BJ (cell line): ENCODE data around the gene STEAP3. TPM values are rescaled to one million over a fixed set of nuclear protein-coding genes. Genes with fewer than 3 reads are reported as not detected.
A peak's percentile ranks its signal among the peaks of the same experiment; 100 is the strongest.

Experiments
- CTCF ChIA-PET: fragments of 350-600 bp; formaldehyde crosslinking; extraction: SDS; loops from one replicate; lab custom pipeline; 2021; ENCODE audit warnings: antibody characterized with exemption, inconsistent platforms; lab: Yijun Ruan, JAX
- POLR2A ChIA-PET: fragments of 300-600 bp; sonication (Branson Sonifier 250); formaldehyde crosslinking; extraction: SDS; loops from one replicate; lab custom pipeline; 2021; ENCODE audit warnings: antibody characterized with exemption; lab: Charles Lee
- DNase-seq: peaks from one replicate; pipeline ENCODE4 v3.0.0-alpha.2; 2011; ENCODE audit warnings: low read depth
- H3K27me3 ChIP-seq: 2 replicates; pipeline ENCODE4 v1.6.0; 2011; ENCODE audit warnings: low read length; ENCODE audit not compliant: control insufficient read depth, insufficient read depth
- H3K36me3 ChIP-seq: 2 replicates; pipeline ENCODE4 v1.5.1; 2011; ENCODE audit warnings: low read length; ENCODE audit not compliant: control insufficient read depth, insufficient read depth
- H3K4me3 ChIP-seq: 2 replicates; pipeline ENCODE4 v1.5.1; 2011; ENCODE audit warnings: low read depth, mild to moderate bottlenecking, control low read depth, low read length
- CTCF ChIP-seq: IDR thresholded peaks from 2 replicates; pipeline ENCODE4 v1.5.1; 2011; ENCODE audit warnings: low read depth, mild to moderate bottlenecking, control low read depth, inconsistent platforms, low read length, moderate library complexity; ENCODE audit not compliant: insufficient read depth
- polyA plus RNA-seq: library from polyadenylated mRNA; depleted of rRNA; stranded (reverse); fragments of >200 nt; gene quantifications from 2 replicates; pipeline ENCODE4 v1.2.3, GENCODE V29; 2011

Gene STEAP3
- polyA plus RNA-seq, 1 experiment = 13.9 TPM

- H3K27me3 ChIP-seq = no peaks in the 10 kb centered on the region; the same call in 1 of the 2 replicates
- H3K4me3 ChIP-seq = no peak overlapping the region
- CTCF ChIA-PET = interaction anchor here (0.7 to 4.3 kb wide), 4 partner anchors 9 to 66 kb away, joined by 3 to 21 read pairs (median 7); no protein-coding TSS in a partner anchor
- no peak for DNase-seq
- 0 out of 2 replicates have a peak, but pooled peaks have one; percentile 4 for TF ChIP-seq CTCF
- no peaks in the 10 kb centered on the region for H3K36me3 ChIP-seq
- POLR2A ChIA-PET = no interaction called here
Observed at GRCh38 chr2:119225105-119225865, 1.7 kb downstream of the STEAP3 start.

- Histone ChIP-seq H3K27me3 (no peaks in the 10 kb centered on the region; the same call in 1 of the 2 replicates), H3K4me3 (no peak overlapping the region), H3K36me3 (no peaks in the 10 kb centered on the region)
- no peak for TF ChIP-seq CTCF
- ChIA-PET POLR2A (no interaction called here), CTCF (interaction anchor here (0.7 to 4.3 kb wide), 5 partner anchors 8 to 65 kb away, joined by 3 to 21 read pairs (median 3); no protein-coding TSS in a partner anchor)
- DNase-seq = no peak
Observed at GRCh38 chr2:119225926-119226325, 2.3 kb downstream of the STEAP3 start.

GRCh38 chr2:119227346-119227745 is 3.7 kb downstream of the STEAP3 start:
- no peak for DNase-seq
- no peaks in the 10 kb centered on the region; the same call in 1 of the 2 replicates for H3K27me3 ChIP-seq
- H3K36me3 ChIP-seq = no peaks in the 10 kb centered on the region
- H3K4me3 ChIP-seq = no peak overlapping the region
- no peak for TF ChIP-seq CTCF
- ChIA-PET CTCF (interaction anchor here (0.6 to 0.7 kb wide), 2 partner anchors 17 to 190 kb away, joined by 3 read pairs; no protein-coding TSS in a partner anchor), POLR2A (interaction anchor here (0.5 kb wide), 1 partner anchor 13 kb away, joined by 3 read pairs; no protein-coding TSS in a partner anchor)

GRCh38 chr2:119228136-119228535 is 4.5 kb downstream of the STEAP3 start:
- Histone ChIP-seq H3K36me3 (no peaks in the 10 kb centered on the region), H3K4me3 (no peak overlapping the region), H3K27me3 (no peaks in the 10 kb centered on the region; the same call in 1 of the 2 replicates)
- DNase-seq = no peak
- no peak for TF ChIP-seq CTCF
- ChIA-PET CTCF (interaction anchor here (0.7 kb wide), 1 partner anchor 16 kb away, joined by 3 read pairs; no protein-coding TSS in a partner anchor), POLR2A (no interaction called here)

- H3K27me3 ChIP-seq = no peaks in the 10 kb centered on the region; the same call in 1 of the 2 replicates
- CTCF ChIA-PET = no interaction called here
- DNase-seq = no peak
- POLR2A ChIA-PET = no interaction called here
- H3K4me3 ChIP-seq = no peak overlapping the region
- TF ChIP-seq CTCF = no peak
- H3K36me3 ChIP-seq = no peaks in the 10 kb centered on the region
Observed at GRCh38 chr2:119228964-119229363, 5.3 kb downstream of the STEAP3 start.
